Lower lobe of right lung (tissue), 2 donors: ENCODE results near the gene SLC16A6. TPM values are rescaled to one million over a fixed set of nuclear protein-coding genes. Genes with fewer than 3 reads are reported as not detected.

ENCODE experiments used
- ATAC-seq, 2 donors: fragments of 200-7000 bp; cut with Tn5 transposase; one replicate each; pipeline ENCODE4 v1.9.1; 2020 to 2022; ENCODE audit warnings: mild to moderate bottlenecking in 2 of 2, moderate library complexity in 2 of 2
- DNase-seq: peaks from one replicate; pipeline ENCODE4 v3.0.0-alpha.2; 2020
- H3K27ac ChIP-seq: fragments of 200-600 bp; one replicate; pipeline ENCODE4 v1.8.0; 2022
- H3K27me3 ChIP-seq: fragments of 200-600 bp; one replicate; pipeline ENCODE4 v1.8.0; 2022; ENCODE audit warnings: low read depth
- H3K36me3 ChIP-seq: fragments of 200-600 bp; one replicate; pipeline ENCODE4 v1.8.0; 2022; ENCODE audit warnings: mild to moderate bottlenecking
- H3K4me1 ChIP-seq: fragments of 200-600 bp; one replicate; pipeline ENCODE4 v1.8.0; 2022
- H3K4me3 ChIP-seq: fragments of 200-600 bp; one replicate; pipeline ENCODE4 v1.8.0; 2022; ENCODE audit warnings: mild to moderate bottlenecking
- H3K9me3 ChIP-seq: fragments of 200-600 bp; one replicate; pipeline ENCODE4 v1.8.0; 2022
- CTCF ChIP-seq: fragments of 200-600 bp; IDR thresholded peaks from one replicate; pipeline ENCODE4 v1.8.0; 2022; ENCODE audit warnings: antibody characterized with exemption, mild to moderate bottlenecking
- intact Hi-C: fragments of 100-400 bp; cut with DNase I; formaldehyde crosslinking; loops from one replicate; pipeline ENCODE4 v1.11.0; 2022
- total RNA-seq: library from RNA; stranded (reverse); fragmentation: NEBNext Ultra II Directional; extraction: Animal tissue kit (Norgen Biotek cat#: 25700); gene quantifications from one replicate; pipeline ENCODE4 v1.2.1, GENCODE V29; 2021
- donor health status: DM: no; HTN: yes; CAD: no; lungs with severe emphysema.

Gene SLC16A6
- total RNA-seq, 1 donor from 2014 or later: 7.5 TPM

- intact Hi-C loops: no loop called here
- Histone ChIP-seq H3K4me1 (peaks cover 7% of the 10 kb centered on the region), H3K36me3 (no peaks in the 10 kb centered on the region), H3K27ac (no peak overlapping the region), H3K9me3 (no peaks in the 10 kb centered on the region), H3K4me3 (no peak overlapping the region), H3K27me3 (no peaks in the 10 kb centered on the region)
- no peak for ATAC-seq
- no peak for TF ChIP-seq CTCF
- DNase-seq: no peak
These were observed 11.2 kb upstream of the SLC16A6 start for GRCh38 chr17:68302066-68302564.

- Histone ChIP-seq H3K4me1 (peaks cover 7% of the 10 kb centered on the region), H3K27ac (no peak overlapping the region), H3K9me3 (no peaks in the 10 kb centered on the region), H3K36me3 (no peaks in the 10 kb centered on the region), H3K4me3 (no peak overlapping the region), H3K27me3 (no peaks in the 10 kb centered on the region)
- no peak for ATAC-seq
- TF ChIP-seq CTCF: no peak
- intact Hi-C loops: no loop called here
- DNase-seq: no peak
These were observed 10.6 kb upstream of the SLC16A6 start for GRCh38 chr17:68301438-68301959.

GRCh38 chr17:68299817-68300216 is 8.9 kb upstream of the SLC16A6 start:
- peaks cover 4% of the 10 kb centered on the region for H3K27me3 ChIP-seq
- H3K36me3 ChIP-seq: no peaks in the 10 kb centered on the region
- DNase-seq (no peak), ATAC-seq (no peak)
- H3K4me3 ChIP-seq: no peak overlapping the region
- H3K4me1 ChIP-seq: peaks cover 7% of the 10 kb centered on the region
- TF ChIP-seq CTCF: no peak
- intact Hi-C loops: no loop called here
- no peak overlapping the region for H3K27ac ChIP-seq
- no peaks in the 10 kb centered on the region for H3K9me3 ChIP-seq

GRCh38 chr17:68298601-68299000 is 7.7 kb upstream of the SLC16A6 start:
- H3K27me3 ChIP-seq: peaks cover 16% of the 10 kb centered on the region
- intact Hi-C loops: no loop called here
- peaks cover 7% of the 10 kb centered on the region for H3K4me1 ChIP-seq
- H3K27ac ChIP-seq: no peak overlapping the region
- TF ChIP-seq CTCF: no peak
- no peaks in the 10 kb centered on the region for H3K9me3 ChIP-seq
- H3K36me3 ChIP-seq: no peaks in the 10 kb centered on the region
- no peak overlapping the region for H3K4me3 ChIP-seq
- ATAC-seq: no peak
- no peak for DNase-seq

GRCh38 chr17:68297195-68297594 is 6.3 kb upstream of the SLC16A6 start:
- no peak for DNase-seq
- Histone ChIP-seq H3K9me3 (no peaks in the 10 kb centered on the region), H3K27ac (peak overlapping the region; percentile 58), H3K36me3 (no peaks in the 10 kb centered on the region), H3K4me1 (peaks cover 12% of the 10 kb centered on the region), H3K4me3 (no peak overlapping the region), H3K27me3 (peaks cover 28% of the 10 kb centered on the region)
- ATAC-seq: peak in 1 of 2 donors; percentile 37
- intact Hi-C loops: no loop called here
- TF ChIP-seq CTCF: no peak
